Cardiac fibroblast (primary cell): ENCODE data around the gene MMP10.

Source experiments
- DNase-seq, 2 donors: peaks; one replicate each; pipeline versions ENCODE4 v3.0.0 to v3.0.0-alpha.2; 2010; ENCODE audit warnings: low read depth in 2 of 2
- H3K4me3 ChIP-seq, 2 donors: replicated peaks in 1 of 2; 1 replicate in 1 of 2; 2 replicates in 1 of 2; pipeline ENCODE4 v1.5.1; 2011; ENCODE audit warnings: low read depth in 2 of 2, low read length in 2 of 2, mild to moderate bottlenecking in 2 of 2, moderate library complexity in 1 of 2
- TF ChIP-seq, protein P1 (sequence below): IDR thresholded peaks from one replicate; pipeline ENCODE4 v1.5.1; 2011; ENCODE audit warnings: low read depth, mild to moderate bottlenecking, low read length, inconsistent platforms

MMP10 gene

DNA sequence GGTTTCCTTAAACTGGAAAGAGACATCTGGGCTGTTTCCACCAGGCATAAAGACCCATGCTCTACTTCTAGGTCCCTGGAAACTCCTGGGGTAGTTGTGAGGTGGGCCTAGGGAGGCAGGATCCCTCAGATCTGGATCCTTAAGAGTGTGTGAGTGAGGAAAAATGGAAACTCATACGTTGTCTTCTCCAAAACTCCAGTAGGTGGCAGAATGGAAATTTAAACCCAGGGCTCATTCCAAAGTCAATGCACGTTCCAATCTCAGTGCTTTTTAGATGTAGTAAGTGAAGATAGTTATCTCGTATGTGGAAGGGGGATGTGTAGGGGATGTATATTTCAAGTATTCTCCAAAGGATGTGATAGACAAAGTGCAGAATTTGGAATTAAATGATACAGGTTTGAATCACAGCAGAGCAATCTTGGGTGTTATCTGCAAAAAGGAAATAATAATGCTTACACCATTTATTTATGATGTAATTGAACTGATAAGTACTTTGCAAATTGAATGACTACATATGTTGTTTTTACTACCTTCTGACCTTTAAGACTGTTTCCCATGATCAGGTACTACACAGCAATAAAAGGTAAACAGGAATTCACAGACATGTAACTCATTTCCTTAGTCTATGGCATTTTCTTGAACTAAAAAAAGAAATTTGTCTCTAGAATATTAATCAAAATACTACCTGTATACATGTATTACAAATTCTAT lies 30.7 kb upstream of the MMP10 start:
- TF ChIP-seq, protein P1, sequence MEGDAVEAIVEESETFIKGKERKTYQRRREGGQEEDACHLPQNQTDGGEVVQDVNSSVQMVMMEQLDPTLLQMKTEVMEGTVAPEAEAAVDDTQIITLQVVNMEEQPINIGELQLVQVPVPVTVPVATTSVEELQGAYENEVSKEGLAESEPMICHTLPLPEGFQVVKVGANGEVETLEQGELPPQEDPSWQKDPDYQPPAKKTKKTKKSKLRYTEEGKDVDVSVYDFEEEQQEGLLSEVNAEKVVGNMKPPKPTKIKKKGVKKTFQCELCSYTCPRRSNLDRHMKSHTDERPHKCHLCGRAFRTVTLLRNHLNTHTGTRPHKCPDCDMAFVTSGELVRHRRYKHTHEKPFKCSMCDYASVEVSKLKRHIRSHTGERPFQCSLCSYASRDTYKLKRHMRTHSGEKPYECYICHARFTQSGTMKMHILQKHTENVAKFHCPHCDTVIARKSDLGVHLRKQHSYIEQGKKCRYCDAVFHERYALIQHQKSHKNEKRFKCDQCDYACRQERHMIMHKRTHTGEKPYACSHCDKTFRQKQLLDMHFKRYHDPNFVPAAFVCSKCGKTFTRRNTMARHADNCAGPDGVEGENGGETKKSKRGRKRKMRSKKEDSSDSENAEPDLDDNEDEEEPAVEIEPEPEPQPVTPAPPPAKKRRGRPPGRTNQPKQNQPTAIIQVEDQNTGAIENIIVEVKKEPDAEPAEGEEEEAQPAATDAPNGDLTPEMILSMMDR: peak; percentile 55
- peak in 1 of 2 donors; percentile 50 for DNase-seq
- no peak overlapping the region for H3K4me3 ChIP-seq

DNA sequence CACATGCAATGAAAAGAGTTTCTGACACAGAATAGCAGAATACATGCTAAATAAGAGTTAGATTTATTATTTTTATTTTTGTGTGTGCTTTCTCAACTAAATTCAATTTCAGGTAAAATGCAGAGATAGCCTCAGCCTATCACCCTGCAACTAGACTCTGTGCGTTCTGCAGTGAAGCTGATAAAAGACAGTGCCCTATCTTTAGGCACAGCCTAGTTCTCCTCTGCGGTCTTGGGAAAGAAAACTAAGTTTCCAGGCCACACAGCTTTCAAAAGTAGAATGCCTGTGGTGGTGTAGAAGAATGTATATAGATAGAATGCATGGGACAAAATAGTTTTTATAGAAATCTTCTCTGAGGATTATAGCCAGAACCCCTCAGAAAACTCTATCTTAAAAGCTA lies 29.5 kb upstream of the MMP10 start:
- no peak for DNase-seq
- TF ChIP-seq, protein P1: no peak

DNA sequence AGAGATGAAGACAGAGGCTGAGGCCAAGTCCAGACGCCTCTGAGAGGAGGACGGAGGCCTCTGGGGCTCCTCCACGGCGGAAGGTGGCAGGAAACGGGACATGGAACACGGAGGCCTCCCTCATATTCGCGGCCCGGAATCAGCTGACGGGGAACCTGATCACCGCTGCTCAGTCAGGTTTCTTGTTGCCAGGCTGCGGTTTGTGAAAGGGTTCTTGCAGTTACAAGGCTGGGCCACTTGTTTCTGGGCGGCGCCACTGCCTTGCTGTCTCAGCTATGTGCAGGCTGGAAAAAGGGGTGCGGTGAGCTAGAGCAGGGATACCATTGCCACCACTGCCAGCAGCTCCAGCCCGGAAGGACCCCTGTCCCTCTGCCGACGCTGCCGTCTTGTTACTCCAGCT lies 27.5 kb upstream of the MMP10 start:
- TF ChIP-seq, protein P1: peak; percentile 41
- peak in 1 of 2 donors; percentile 18 for DNase-seq
- H3K4me3 ChIP-seq: no peak overlapping the region

More for the DNA sequence above, 29.5 kb upstream of the MMP10 start:
- no peak overlapping the region for H3K4me3 ChIP-seq

DNA sequence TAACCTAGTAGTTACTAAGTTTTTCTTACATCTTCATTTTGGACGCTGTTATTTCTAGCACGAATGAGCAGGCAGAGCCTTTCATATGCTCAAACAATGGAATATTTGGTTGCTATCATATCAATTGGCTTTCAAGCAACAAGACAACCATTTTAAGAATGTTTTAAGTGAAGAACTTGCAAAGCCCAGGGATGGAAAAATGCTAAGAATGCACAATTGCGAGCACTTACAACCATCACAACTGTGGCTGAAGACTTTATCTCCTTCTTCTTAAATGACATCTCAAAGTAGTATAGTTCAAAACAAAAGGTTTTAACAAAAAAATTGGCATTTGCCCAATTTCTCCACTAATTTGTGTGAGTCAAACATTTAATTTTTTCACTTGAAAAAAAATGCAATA lies 25.9 kb upstream of the MMP10 start:
- no peak overlapping the region for H3K4me3 ChIP-seq
- TF ChIP-seq, protein P1: no peak
- peak; percentile 33 to 71 for DNase-seq

DNA sequence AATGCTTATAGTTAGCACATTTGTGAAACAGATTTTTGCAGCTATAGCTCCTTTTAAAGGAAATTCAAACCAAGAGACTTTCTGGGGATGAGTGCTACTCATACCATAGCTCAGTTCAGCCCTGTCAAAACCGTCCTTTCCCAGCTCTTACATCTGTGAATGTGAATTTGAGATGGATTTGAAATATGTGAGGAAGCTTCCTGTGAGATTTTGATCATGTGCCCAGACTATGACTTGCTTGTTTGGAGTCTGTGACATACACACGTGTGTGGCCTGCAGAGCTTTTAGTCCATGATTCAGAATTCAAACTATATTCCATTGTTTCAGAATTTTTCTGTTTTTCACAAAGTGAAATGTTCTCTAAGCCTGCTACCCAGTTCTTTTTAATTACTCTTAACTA lies 21.9 kb upstream of the MMP10 start:
- H3K4me3 ChIP-seq: no peak overlapping the region
- DNase-seq: peak; percentile 37 to 90
- TF ChIP-seq, protein P1: no peak

DNA sequence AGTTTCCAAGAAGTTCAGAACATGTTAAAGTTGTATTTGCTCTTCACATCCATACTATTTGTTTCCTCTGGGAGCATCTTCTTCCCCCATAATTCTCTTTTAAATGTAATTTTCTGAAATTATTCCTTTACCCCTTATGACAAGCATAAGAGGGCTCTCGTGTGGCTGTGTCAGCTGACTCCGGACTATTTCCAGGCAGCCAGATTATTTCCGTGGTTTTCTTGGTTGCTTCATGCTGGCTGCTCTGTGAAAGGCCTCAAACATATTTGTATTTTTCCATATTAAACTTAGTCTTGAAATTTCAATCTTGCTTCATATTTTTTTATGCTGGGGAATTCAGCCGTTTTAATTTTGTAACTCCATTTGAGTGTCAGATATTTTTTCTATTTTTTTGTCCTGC lies 20.3 kb upstream of the MMP10 start:
- no peak for DNase-seq
- H3K4me3 ChIP-seq: no peak overlapping the region
- TF ChIP-seq, protein P1: no peak
